ENCODE data around the gene MAN1A2.
A peak's percentile ranks its signal among the peaks of the same experiment; 100 is the strongest.

The MAN1A2 gene

GRCh38 chr1:117362986-117363385, 4.3 kb upstream of the MAN1A2 start:
- DNase-seq (ENCODE audit: low read depth): no peak

- DNase-seq (ENCODE audit: low read depth): no peak
Measured at GRCh38 chr1:117363571-117364048, 3.6 kb upstream of the MAN1A2 start.

- DNase-seq (ENCODE audit: low read depth): no peak
Measured at GRCh38 chr1:117364240-117364639, 3.0 kb upstream of the MAN1A2 start.

GRCh38 chr1:117365350-117366176, 1.7 kb upstream of the MAN1A2 start:
- DNase-seq (ENCODE audit: low read depth): no peak

- DNase-seq (ENCODE audit: low read depth): peak; percentile 67
Measured at GRCh38 chr1:117366177-117367045, 838 bp upstream of the MAN1A2 start.

- no peak for DNase-seq (ENCODE audit: low read depth)
Measured at GRCh38 chr1:117368116-117369108, 1.2 kb downstream of the MAN1A2 start.

GRCh38 chr1:117370071-117370470, 2.8 kb downstream of the MAN1A2 start:
- DNase-seq (ENCODE audit: low read depth): no peak

- DNase-seq (ENCODE audit: low read depth): no peak
Measured at GRCh38 chr1:117370509-117370908, 3.3 kb downstream of the MAN1A2 start.

GRCh38 chr1:117371441-117372151, 4.3 kb downstream of the MAN1A2 start:
- DNase-seq (ENCODE audit: low read depth): no peak

GRCh38 chr1:117372863-117373412, 5.7 kb downstream of the MAN1A2 start:
- no peak for DNase-seq (ENCODE audit: low read depth)

- no peak for DNase-seq (ENCODE audit: low read depth)
Measured at GRCh38 chr1:117373932-117374331, 6.7 kb downstream of the MAN1A2 start.

- DNase-seq (ENCODE audit: low read depth): no peak
Measured at GRCh38 chr1:117375327-117375726, 8.1 kb downstream of the MAN1A2 start.

GRCh38 chr1:117387060-117387633, 19.9 kb downstream of the MAN1A2 start:
- DNase-seq (ENCODE audit: low read depth): no peak

- DNase-seq (ENCODE audit: low read depth): no peak
Measured at GRCh38 chr1:117388328-117388727, 21.1 kb downstream of the MAN1A2 start.

- DNase-seq (ENCODE audit: low read depth): no peak
Measured at GRCh38 chr1:117389284-117389683, 22.0 kb downstream of the MAN1A2 start.

- DNase-seq (ENCODE audit: low read depth): no peak
Measured at GRCh38 chr1:117389779-117390178, 22.5 kb downstream of the MAN1A2 start.

- no peak for DNase-seq (ENCODE audit: low read depth)
Measured at GRCh38 chr1:117392771-117393170, 25.5 kb downstream of the MAN1A2 start.

- no peak for DNase-seq (ENCODE audit: low read depth)
Measured at GRCh38 chr1:117396074-117396473, 28.8 kb downstream of the MAN1A2 start.

GRCh38 chr1:117396636-117397035, 29.4 kb downstream of the MAN1A2 start:
- no peak for DNase-seq (ENCODE audit: low read depth)

- no peak for DNase-seq (ENCODE audit: low read depth)
Measured at GRCh38 chr1:117398957-117399356, 31.7 kb downstream of the MAN1A2 start.

Data from stimulated activated CD4-positive, alpha-beta T cell treated with anti-CD3 and anti-CD28 coated beads, Interleukin-2, amount 100 ng/mL, for 4 hours (primary cell).